GM12878 (cell line): Measurements from ENCODE around the gene SPRR2G. TPM values are rescaled to one million over a fixed set of nuclear protein-coding genes. Genes with fewer than 3 reads are reported as not detected.
A peak's percentile ranks its signal among the peaks of the same experiment; 100 is the strongest.

Experiments
- ATAC-seq: fragments of 200-7000 bp; cut with Tn5 transposase; 3 replicates; pipeline ENCODE4 v1.9.1; 2020; ENCODE audit warnings: mild to moderate bottlenecking, moderate library complexity
- BruUV-seq: library from RNA; stranded (reverse); fragments of 400-500 nt; replicated peaks from 2 replicates; lab custom pipeline; 2021; lab: Mats Ljungman, UMichigan
- CTCF ChIA-PET: fragments of 300-600 bp; sonication (Branson Sonifier 250); formaldehyde crosslinking; extraction: SDS; loops from one replicate; lab custom pipeline; 2021; ENCODE audit warnings: inconsistent platforms; lab: Yijun Ruan, JAX
- POLR2A ChIA-PET: fragments of 350-600 bp; formaldehyde crosslinking; extraction: SDS; loops from one replicate; lab custom pipeline; 2021; ENCODE audit warnings: inconsistent platforms; lab: Charles Lee
- RAD21 ChIA-PET: fragments of 300-600 bp; sonication (Branson Sonifier 250); formaldehyde crosslinking; loops from one replicate; lab custom pipeline; 2023; ENCODE audit warnings: antibody characterized with exemption; ENCODE audit not compliant: unreplicated experiment; lab: Charles Lee
- SMC1A ChIA-PET: fragments of 300-600 bp; sonication (Branson Sonifier 250); formaldehyde crosslinking; loops from one replicate; lab custom pipeline; 2023; ENCODE audit not compliant: unreplicated experiment, uncharacterized antibody; lab: Charles Lee
- DNase-seq: peaks from one replicate; pipeline ENCODE4 v3.0.0-alpha.2; 2011; ENCODE audit warnings: low read depth, low spot score
- FAIRE-seq: peaks from 3 replicates; lab custom pipeline; 2011; peaks lifted over from hg19 to GRCh38; lab: Jason Lieb, UNC
- H2AFZ ChIP-seq: 2 replicates; pipeline ENCODE4 v1.6.0; 2011; ENCODE audit warnings: low read depth, low read length, control low read depth; ENCODE audit not compliant: control insufficient read depth
- H3K27ac ChIP-seq: 2 replicates; pipeline ENCODE4 v1.5.1; 2011; ENCODE audit warnings: control low read depth; ENCODE audit not compliant: control insufficient read depth, insufficient read depth
- H3K27me3 ChIP-seq, 2 experiments: replicated peaks in 1 of 2; 2 replicates each; pipeline versions ENCODE4 v1.6.0 to v1.6.1; 2011; ENCODE audit warnings: low read length in 1 of 2; ENCODE audit not compliant: control insufficient read depth in 2 of 2, insufficient read depth in 2 of 2
- H3K36me3 ChIP-seq, 2 experiments: 2 replicates each; pipeline ENCODE4 v1.5.1; 2011; ENCODE audit warnings: low read length in 1 of 2; ENCODE audit not compliant: control insufficient read depth in 2 of 2, insufficient read depth in 2 of 2
- H3K4me1 ChIP-seq: 2 replicates; pipeline ENCODE4 v1.6.1; 2011; ENCODE audit warnings: mild to moderate bottlenecking, low read length, moderate library complexity, mixed read lengths; ENCODE audit not compliant: control insufficient read depth, insufficient read depth
- H3K4me2 ChIP-seq: 2 replicates; pipeline ENCODE4 v1.6.0; 2011; ENCODE audit warnings: control low read depth; ENCODE audit not compliant: control insufficient read depth, insufficient read depth
- H3K4me3 ChIP-seq: fragments of 200-600 bp; sonication (generic); 2 replicates; pipeline ENCODE4 v1.5.1; 2016
- H3K79me2 ChIP-seq: 2 replicates; pipeline ENCODE4 v1.6.0; 2011; ENCODE audit warnings: low read length; ENCODE audit not compliant: control insufficient read depth, insufficient read depth
- H3K9ac ChIP-seq: 2 replicates; pipeline ENCODE4 v1.8.0; 2011; ENCODE audit warnings: low read length, control low read depth, mixed read lengths; ENCODE audit not compliant: control insufficient read depth, insufficient read depth
- H3K9me3 ChIP-seq: replicated peaks from 3 replicates; pipeline ENCODE4 v1.5.1; 2011; ENCODE audit warnings: mild to moderate bottlenecking, low read length; ENCODE audit not compliant: control insufficient read depth, insufficient read depth
- H4K20me1 ChIP-seq: 2 replicates; pipeline ENCODE4 v1.6.0; 2011; ENCODE audit not compliant: control insufficient read depth, insufficient read depth
- KLF5 ChIP-seq: fragments of 450-650 bp; IDR thresholded peaks from 2 replicates; pipeline ENCODE4 v1.6.1; 2014; ENCODE audit warnings: mild to moderate bottlenecking; ENCODE audit not compliant: partially characterized antibody
- MYC ChIP-seq: IDR thresholded peaks from 2 replicates; pipeline ENCODE4 v1.6.1; 2011; ENCODE audit warnings: mild to moderate bottlenecking, low read length, moderate library complexity, inconsistent platforms; ENCODE audit not compliant: insufficient read depth, insufficient replicate concordance, insufficient read length, severe bottlenecking
- RAD21 ChIP-seq: IDR thresholded peaks from 2 replicates; pipeline ENCODE4 v1.6.1; 2011; ENCODE audit warnings: mild to moderate bottlenecking, low read depth, low read length, moderate library complexity; ENCODE audit not compliant: insufficient read depth
- RFX5 ChIP-seq: IDR thresholded peaks from 2 replicates; pipeline ENCODE4 v1.6.1; 2011; ENCODE audit warnings: low read depth, low read length, improper control_type of control experiment
- SMAD5 ChIP-seq: IDR thresholded peaks from 2 replicates; pipeline ENCODE4 v1.6.1; 2016; ENCODE audit warnings: antibody characterized with exemption, low read depth
- SMC3 ChIP-seq: IDR thresholded peaks from 2 replicates; pipeline ENCODE4 v1.6.1; 2011; ENCODE audit warnings: low read length, improper control_type of control experiment, borderline replicate concordance
- TARDBP ChIP-seq: IDR thresholded peaks from 2 replicates; pipeline ENCODE4 v1.6.1; 2016; ENCODE audit warnings: borderline replicate concordance
- YBX1 ChIP-seq: fragments of 450-650 bp; IDR thresholded peaks from 2 replicates; pipeline ENCODE4 v1.6.1; 2016; ENCODE audit warnings: antibody characterized with exemption
- whole genome bisulfite sequencing: methylation state at CpG from one replicate; pipeline ENCODE4 v1.1.6; 2016; ENCODE audit warnings: low lambda C conversion rate; ENCODE audit not compliant: insufficient replicate concordance, insufficient coverage; ENCODE audit errors: missing lambda C conversion rate; 5-methylcytosine and 5-hydroxymethylcytosine counted together
- in situ Hi-C: fragments of 300-500 bp; cut with MboI; formaldehyde crosslinking; loops from 9 replicates; pipeline ENCODE4 v1.14.3; 2018; ENCODE audit warnings: mixed read lengths
- intact Hi-C: fragments of 100-400 bp; cut with micrococcal nuclease; formaldehyde crosslinking; loops from one replicate; pipeline ENCODE4 v1.14.2; 2022; ENCODE audit not compliant: unreplicated experiment
- polyA plus RNA-seq, 11 experiments: library from polyadenylated mRNA; depleted of rRNA in 4 of 11; unstranded in 6 of 11; stranded (reverse) in 5 of 11; fragments of >200 nt; fragmentation: Nextera tagmentation in 4 of 11; fragmentation: Illumina TruSeq in 1 of 11; extraction: Ambion mirVana in 4 of 11; extraction: Trizol in 1 of 11; gene quantifications; 1 replicate in 1 of 11; 2 replicates in 10 of 11; pipeline versions ENCODE4 v1.2.1 to v1.2.3, GENCODE V29; 2011 to 2016; ENCODE audit warnings: inconsistent platforms in 2 of 11, missing spikeins in 2 of 11, low read depth in 1 of 11
- total RNA-seq, 4 experiments: library from RNA; depleted of rRNA in 3 of 4; stranded (reverse); fragments of >200 nt in 3 of 4; fragmentation: Illumina TruSeq in 1 of 4; extraction: Trizol in 1 of 4; gene quantifications; 2 replicates each; pipeline versions ENCODE4 v1.2.1 to v1.2.3, GENCODE V29; 2013 to 2021
- TF ChIP-seq, protein P1 (sequence below): fragments of 450-650 bp; formaldehyde crosslinking; IDR thresholded peaks from 2 replicates; pipeline ENCODE4 v1.4.0; 2022; ENCODE audit warnings: mild to moderate bottlenecking, moderate library complexity
- TF ChIP-seq, protein P2 (sequence below): fragments of 450-650 bp; IDR thresholded peaks from 2 replicates; pipeline ENCODE4 v1.6.1; 2016; ENCODE audit warnings: mild to moderate bottlenecking, moderate library complexity, borderline replicate concordance
- TF ChIP-seq, protein P3 (sequence below), 3 experiments: IDR thresholded peaks in 2 of 3; conservative IDR thresholded peaks in 1 of 3; 2 replicates each; pipeline ENCODE4 v1.5.1; 2011; ENCODE audit warnings: low read depth in 3 of 3, low read length in 3 of 3, mild to moderate bottlenecking in 3 of 3, control low read depth in 2 of 3, moderate library complexity in 2 of 3, inconsistent platforms in 1 of 3, mixed read lengths in 1 of 3; ENCODE audit not compliant: control insufficient read depth in 2 of 3, insufficient read depth in 1 of 3; ENCODE audit errors: extremely low read depth in 1 of 3

SPRR2G gene
- total and polyA plus RNA-seq, 10 of the 15 experiments (the other 5 are each of a cell fraction or from before 2014, with no cell fraction given) = 0.18 TPM; not detected in 9

DNA sequence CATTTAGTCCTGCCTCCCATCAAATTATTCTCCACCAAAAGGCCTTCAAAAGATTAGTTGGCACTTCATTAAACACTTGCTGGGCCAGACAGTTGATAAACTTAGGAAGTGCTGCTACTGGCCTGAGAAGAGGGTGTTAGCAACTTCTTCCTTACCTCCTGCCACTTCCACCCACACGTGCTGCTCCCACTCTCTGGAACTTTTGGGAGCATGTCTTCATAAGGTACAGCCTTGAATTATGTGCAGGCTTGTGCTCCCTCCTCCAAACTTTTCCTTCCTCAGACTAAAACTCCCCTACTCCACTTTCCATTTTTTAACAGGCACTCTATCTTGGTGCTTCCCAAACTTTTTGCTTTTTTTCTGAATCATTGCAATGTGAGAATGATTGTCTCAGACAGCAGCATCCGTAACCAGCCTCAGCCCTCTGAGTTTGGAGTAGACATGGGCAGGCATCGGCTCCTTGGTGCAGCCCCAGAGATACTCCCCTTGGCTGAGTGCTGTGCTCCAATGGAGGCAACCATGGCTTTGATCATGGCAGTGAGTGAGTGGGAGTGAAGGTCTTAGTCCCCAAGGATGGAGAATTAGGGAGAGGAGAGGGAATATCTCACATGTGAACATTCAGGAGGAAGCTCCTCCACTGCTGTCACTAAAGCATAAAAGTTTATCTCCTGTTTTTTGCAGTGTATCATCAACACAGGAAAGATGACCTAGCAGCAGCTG is 43.8 kb upstream of the SPRR2G start (continued):
- TF ChIP-seq SMAD5 (no peak), TARDBP (no peak), KLF5 (no peak)
- TF ChIP-seq, protein P1, sequence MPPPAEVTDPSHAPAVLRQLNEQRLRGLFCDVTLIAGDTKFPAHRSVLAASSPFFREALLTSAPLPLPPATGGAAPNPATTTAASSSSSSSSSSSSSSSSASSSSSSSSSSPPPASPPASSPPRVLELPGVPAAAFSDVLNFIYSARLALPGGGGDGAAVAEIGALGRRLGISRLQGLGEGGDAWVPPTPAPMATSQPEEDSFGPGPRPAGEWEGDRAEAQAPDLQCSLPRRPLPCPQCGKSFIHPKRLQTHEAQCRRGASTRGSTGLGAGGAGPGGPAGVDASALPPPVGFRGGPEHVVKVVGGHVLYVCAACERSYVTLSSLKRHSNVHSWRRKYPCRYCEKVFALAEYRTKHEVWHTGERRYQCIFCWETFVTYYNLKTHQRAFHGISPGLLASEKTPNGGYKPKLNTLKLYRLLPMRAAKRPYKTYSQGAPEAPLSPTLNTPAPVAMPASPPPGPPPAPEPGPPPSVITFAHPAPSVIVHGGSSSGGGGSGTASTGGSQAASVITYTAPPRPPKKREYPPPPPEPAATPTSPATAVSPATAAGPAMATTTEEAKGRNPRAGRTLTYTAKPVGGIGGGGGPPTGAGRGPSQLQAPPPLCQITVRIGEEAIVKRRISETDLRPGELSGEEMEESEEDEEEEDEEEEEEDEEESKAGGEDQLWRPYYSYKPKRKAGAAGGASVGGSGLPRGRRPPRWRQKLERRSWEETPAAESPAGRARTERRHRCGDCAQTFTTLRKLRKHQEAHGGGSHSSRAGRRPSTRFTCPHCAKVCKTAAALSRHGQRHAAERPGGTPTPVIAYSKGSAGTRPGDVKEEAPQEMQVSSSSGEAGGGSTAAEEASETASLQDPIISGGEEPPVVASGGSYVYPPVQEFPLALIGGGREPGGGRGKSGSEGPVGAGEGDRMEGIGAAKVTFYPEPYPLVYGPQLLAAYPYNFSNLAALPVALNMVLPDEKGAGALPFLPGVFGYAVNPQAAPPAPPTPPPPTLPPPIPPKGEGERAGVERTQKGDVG (CRISPR knock-in tag) = no peak

DNA sequence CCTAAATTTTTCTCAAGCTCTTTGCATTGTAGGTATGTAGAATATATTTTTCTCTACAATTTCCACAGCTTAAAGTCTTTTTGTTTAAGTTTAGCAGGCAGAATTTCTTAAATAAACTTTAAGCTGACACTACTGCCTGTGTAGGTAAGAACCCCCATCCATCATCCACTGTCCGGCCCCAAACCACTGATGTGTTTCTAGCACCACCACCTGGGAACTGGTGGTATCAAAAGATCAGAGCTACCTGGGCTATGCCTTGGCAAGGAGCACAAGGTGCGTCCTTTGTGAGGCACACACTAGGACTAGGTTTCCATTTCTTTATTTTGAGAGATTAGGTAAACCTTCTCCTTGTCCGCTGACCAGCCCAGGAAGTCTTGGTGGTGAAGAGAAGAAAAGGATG is 42.0 kb upstream of the SPRR2G start:
- Histone ChIP-seq H3K27me3 (no peaks in the 10 kb centered on the region; a peak in 1 of 4 replicates), H3K27ac (no peak overlapping the region), H2AFZ (no peak overlapping the region), H3K4me2 (no peak overlapping the region), H3K4me1 (no peaks in the 10 kb centered on the region), H3K4me3 (no peak overlapping the region), H3K9me3 (no peaks in the 10 kb centered on the region; the same call in 2 of the 3 replicates), H4K20me1 (no peaks in the 10 kb centered on the region), H3K36me3 (no peaks in the 10 kb centered on the region), H3K79me2 (no peaks in the 10 kb centered on the region), H3K9ac (no peak overlapping the region)
- WGBS = 0% methylated on average over 3 of the region's 3 CpGs
- ChIA-PET RAD21 (interaction anchor here (0.7 to 4.0 kb wide), 29 partner anchors 10 to 540 kb away, joined by 3 to 32 read pairs (median 5); partner anchors contain the start of genes LELP1 and SMCP), POLR2A (interaction anchor here (0.9 kb wide), 1 partner anchor 322 kb away, joined by 3 read pairs; no protein-coding TSS in a partner anchor), SMC1A (interaction anchor here (0.6 to 3.6 kb wide), 35 partner anchors 9 to 539 kb away, joined by 3 to 49 read pairs (median 5); partner anchors contain the start of gene LELP1), CTCF (interaction anchor here (0.6 to 4.7 kb wide), 54 partner anchors 9 to 546 kb away, joined by 3 to 94 read pairs (median 4); partner anchors contain the start of genes SMCP, SPRR1A, SPRR2B and SPRR4)
- FAIRE-seq (no peak), DNase-seq (no peak), ATAC-seq (peak; percentile 77)
- intact Hi-C loops (loop anchor here (1.0 to 10.0 kb wide), 3 partner anchors 232 to 538 kb away; no protein-coding TSS in a partner anchor), in situ Hi-C loops (loop anchor here (10.0 kb wide), 1 partner anchor 318 kb away; the partner anchor contains the start of gene SMCP)
- no TSS peak for BruUV-seq
- TF ChIP-seq YBX1 (no peak), RFX5 (no peak), SMC3 (peak; percentile 55; the same call in 1 of the 2 replicates), MYC (no peak), RAD21 (peak; percentile 83)
- TF ChIP-seq, protein P2, sequence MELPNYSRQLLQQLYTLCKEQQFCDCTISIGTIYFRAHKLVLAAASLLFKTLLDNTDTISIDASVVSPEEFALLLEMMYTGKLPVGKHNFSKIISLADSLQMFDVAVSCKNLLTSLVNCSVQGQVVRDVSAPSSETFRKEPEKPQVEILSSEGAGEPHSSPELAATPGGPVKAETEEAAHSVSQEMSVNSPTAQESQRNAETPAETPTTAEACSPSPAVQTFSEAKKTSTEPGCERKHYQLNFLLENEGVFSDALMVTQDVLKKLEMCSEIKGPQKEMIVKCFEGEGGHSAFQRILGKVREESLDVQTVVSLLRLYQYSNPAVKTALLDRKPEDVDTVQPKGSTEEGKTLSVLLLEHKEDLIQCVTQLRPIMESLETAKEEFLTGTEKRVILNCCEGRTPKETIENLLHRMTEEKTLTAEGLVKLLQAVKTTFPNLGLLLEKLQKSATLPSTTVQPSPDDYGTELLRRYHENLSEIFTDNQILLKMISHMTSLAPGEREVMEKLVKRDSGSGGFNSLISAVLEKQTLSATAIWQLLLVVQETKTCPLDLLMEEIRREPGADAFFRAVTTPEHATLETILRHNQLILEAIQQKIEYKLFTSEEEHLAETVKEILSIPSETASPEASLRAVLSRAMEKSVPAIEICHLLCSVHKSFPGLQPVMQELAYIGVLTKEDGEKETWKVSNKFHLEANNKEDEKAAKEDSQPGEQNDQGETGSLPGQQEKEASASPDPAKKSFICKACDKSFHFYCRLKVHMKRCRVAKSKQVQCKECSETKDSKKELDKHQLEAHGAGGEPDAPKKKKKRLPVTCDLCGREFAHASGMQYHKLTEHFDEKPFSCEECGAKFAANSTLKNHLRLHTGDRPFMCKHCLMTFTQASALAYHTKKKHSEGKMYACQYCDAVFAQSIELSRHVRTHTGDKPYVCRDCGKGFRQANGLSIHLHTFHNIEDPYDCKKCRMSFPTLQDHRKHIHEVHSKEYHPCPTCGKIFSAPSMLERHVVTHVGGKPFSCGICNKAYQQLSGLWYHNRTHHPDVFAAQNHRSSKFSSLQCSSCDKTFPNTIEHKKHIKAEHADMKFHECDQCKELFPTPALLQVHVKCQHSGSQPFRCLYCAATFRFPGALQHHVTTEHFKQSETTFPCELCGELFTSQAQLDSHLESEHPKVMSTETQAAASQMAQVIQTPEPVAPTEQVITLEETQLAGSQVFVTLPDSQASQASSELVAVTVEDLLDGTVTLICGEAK = no peak
- TF ChIP-seq, protein P3, sequence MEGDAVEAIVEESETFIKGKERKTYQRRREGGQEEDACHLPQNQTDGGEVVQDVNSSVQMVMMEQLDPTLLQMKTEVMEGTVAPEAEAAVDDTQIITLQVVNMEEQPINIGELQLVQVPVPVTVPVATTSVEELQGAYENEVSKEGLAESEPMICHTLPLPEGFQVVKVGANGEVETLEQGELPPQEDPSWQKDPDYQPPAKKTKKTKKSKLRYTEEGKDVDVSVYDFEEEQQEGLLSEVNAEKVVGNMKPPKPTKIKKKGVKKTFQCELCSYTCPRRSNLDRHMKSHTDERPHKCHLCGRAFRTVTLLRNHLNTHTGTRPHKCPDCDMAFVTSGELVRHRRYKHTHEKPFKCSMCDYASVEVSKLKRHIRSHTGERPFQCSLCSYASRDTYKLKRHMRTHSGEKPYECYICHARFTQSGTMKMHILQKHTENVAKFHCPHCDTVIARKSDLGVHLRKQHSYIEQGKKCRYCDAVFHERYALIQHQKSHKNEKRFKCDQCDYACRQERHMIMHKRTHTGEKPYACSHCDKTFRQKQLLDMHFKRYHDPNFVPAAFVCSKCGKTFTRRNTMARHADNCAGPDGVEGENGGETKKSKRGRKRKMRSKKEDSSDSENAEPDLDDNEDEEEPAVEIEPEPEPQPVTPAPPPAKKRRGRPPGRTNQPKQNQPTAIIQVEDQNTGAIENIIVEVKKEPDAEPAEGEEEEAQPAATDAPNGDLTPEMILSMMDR (IDR thresholded peaks at IDR 0.05 in 2 of 3, conservative IDR thresholded peaks at IDR 0.05 in 1 of 3; ENCODE audit: control insufficient read depth in 2 of 3, extremely low read depth in 1 of 3, insufficient read depth in 1 of 3, low read depth in 3 of 3, low read length in 3 of 3) = peak; percentile 44 to 57 (median 46); a peak in 5 of 6 replicates
